ENCODE measurements around the gene HDAC4.

Gene HDAC4

DNA sequence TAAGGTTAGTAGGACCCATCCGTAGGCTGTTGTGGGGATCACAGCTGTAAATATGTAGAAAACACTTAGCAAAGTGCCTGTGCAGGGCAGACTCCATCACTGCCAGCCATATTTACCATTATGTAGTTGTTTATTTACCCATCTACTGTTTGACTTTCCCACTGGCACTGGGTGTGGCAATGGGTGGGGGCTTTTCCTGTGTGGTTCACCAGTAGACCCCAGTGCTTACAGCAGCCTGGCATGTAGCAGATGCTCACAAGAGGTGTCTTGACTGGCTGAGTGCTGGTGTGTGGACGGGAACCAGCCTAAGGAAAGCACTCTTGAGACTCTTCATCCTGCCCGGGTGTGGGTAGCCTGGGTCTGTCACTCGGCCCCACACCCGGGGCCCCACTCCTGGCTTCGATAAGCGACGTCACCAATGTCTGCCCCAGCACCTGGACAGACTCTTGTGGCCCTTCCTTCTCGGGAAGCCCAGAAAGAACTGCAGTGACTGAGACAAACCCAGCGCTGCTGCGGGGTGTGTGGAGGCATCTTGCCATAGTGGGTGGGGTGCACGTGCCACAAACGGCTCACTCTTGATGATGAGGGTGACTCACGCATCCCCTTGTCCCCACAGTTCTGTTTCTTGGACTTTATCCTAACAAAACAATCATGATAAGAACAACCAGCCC is 78.3 kb downstream of the HDAC4 start:
- peaks cover 4% of the 10 kb centered on the region for H3K36me3 ChIP-seq (ENCODE audit: insufficient read depth, low read length)
- no peaks in the 10 kb centered on the region for H3K27me3 ChIP-seq (ENCODE audit: control insufficient read depth, insufficient read depth, low read length)
- no peak overlapping the region for H3K4me3 ChIP-seq (ENCODE audit: low read length)
- H3K9me3 ChIP-seq (replicated peaks; ENCODE audit: low read length), result no peaks in the 10 kb centered on the region
- no peak overlapping the region for H3K9ac ChIP-seq (ENCODE audit: low read depth, low read length)
- no peak overlapping the region for H3K4me2 ChIP-seq (ENCODE audit: low read length)
- peaks cover 38% of the 10 kb centered on the region for H3K4me1 ChIP-seq (ENCODE audit: control insufficient read depth, insufficient read depth, low read length)

DNA sequence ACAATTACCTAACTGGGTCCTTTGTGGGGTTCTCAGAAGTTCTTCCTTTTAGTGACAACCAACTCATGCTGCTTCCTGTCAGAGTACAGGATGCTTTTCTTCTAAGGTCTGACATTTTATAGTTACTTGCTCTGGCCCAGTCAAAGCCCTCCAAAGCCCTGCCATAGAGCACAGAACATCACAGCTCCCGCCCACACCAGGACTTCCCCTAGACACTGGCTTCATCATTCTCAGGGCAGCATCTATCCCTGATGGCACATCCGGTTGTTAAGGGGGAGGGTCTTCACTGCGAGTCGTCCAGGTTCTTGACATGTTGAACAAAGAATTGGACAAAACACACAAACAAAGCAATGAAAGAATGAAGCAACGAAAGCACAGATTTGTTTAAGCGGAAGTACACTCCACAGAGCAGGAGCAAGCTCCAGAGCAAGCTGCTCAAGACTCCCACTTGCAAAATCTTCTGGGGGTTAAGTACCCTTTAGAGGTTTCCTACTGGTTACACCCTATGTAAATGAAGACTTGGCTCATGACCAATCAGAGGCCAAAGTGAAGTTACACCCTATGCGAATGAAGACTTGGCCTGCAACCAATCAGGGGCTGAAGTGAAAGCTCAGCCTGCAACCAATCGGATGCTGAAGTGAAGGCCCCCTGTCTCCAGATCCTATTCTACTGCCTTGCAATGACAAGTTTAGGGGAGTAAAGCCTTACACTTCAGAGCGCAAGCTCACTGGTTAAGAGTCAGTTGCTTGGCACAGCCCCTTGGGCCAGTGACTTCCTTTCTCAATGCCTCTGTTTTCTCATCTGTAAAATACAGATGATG is 79.0 kb downstream of the HDAC4 start:
- no peak overlapping the region for H3K4me3 ChIP-seq (ENCODE audit: low read length)
- no peaks in the 10 kb centered on the region for H3K27me3 ChIP-seq (ENCODE audit: control insufficient read depth, insufficient read depth, low read length)
- H3K4me2 ChIP-seq (ENCODE audit: low read length), result no peak overlapping the region
- peaks cover 40% of the 10 kb centered on the region for H3K4me1 ChIP-seq (ENCODE audit: control insufficient read depth, insufficient read depth, low read length)
- H3K36me3 ChIP-seq (ENCODE audit: insufficient read depth, low read length), result peaks cover 4% of the 10 kb centered on the region
- H3K9ac ChIP-seq (ENCODE audit: low read depth, low read length), result no peak overlapping the region
- H3K9me3 ChIP-seq (replicated peaks; ENCODE audit: low read length), result no peaks in the 10 kb centered on the region

DNA sequence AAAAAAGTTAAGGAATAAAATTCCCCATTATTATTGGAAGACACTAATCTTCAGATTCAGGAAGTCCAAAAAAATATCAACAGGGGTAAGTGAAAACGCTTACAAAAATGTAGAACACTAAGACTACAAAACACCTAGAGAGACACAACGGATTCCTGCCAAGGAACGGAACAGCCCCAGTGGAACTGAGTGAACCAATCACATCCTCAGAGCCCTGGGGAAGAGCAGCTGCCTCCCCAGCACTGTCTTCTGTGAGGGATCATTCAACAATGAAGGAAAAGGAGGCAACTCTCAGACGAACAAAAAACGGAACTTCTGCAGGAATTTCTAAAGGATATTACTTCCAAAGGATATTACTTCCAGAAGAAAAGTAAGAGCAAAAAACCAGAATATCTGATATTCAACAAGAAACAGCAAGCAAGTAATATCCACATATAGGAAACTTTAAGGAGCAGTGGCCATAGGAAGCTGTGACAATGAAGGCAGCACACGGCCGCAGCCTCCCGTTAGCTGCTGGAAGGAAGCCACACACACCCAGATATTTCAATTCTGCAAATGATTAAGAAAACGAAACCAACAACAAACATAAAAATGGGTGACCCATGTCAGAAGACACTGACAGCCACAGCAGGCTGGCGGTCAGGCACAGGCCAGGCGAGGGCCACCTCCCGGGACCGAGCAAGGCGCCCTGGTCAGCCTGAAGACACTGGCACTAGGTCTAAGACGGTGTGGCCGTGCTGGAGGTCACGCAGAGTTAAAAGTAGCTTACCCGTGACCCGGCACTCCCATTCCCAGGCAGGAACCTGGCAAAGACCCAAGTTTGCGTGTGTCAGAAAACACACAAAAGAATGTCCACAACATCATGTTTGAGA is 81.8 kb downstream of the HDAC4 start:
- H3K4me3 ChIP-seq (ENCODE audit: low read length), result peak overlapping the region; percentile 63
- H3K4me1 ChIP-seq (ENCODE audit: control insufficient read depth, insufficient read depth, low read length), result peaks cover 41% of the 10 kb centered on the region
- peaks cover 4% of the 10 kb centered on the region for H3K36me3 ChIP-seq (ENCODE audit: insufficient read depth, low read length)
- no peaks in the 10 kb centered on the region for H3K9me3 ChIP-seq (replicated peaks; ENCODE audit: low read length)
- peak overlapping the region; percentile 63 for H3K9ac ChIP-seq (ENCODE audit: low read depth, low read length)
- no peaks in the 10 kb centered on the region for H3K27me3 ChIP-seq (ENCODE audit: control insufficient read depth, insufficient read depth, low read length)
- peak overlapping the region; percentile 81 for H3K4me2 ChIP-seq (ENCODE audit: low read length)

DNA sequence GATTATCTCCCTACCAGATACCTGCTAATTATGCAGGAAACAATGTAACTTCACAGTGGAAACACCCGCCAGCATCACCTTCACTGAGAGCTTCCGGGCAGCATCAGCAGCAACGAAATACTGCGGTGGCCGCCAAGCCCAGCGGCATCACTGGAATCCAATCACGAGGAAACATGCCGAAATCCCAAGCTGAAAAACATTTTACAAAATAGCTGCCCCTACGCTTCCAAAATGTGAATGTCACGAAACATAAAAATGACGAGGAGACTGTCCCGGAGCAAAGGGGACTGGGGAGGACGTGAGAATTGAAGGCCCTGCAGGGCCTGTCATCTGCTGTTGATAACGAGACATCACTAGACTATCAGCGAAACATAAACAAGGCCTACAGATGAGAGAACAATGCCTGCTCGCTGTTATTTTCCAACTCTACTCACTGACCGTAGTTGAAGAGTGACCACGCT is 82.6 kb downstream of the HDAC4 start:
- no peak overlapping the region for H3K4me3 ChIP-seq (ENCODE audit: low read length)
- peaks cover 38% of the 10 kb centered on the region for H3K4me1 ChIP-seq (ENCODE audit: control insufficient read depth, insufficient read depth, low read length)
- H3K27me3 ChIP-seq (ENCODE audit: control insufficient read depth, insufficient read depth, low read length), result no peaks in the 10 kb centered on the region
- H3K9me3 ChIP-seq (replicated peaks; ENCODE audit: low read length), result no peaks in the 10 kb centered on the region
- H3K4me2 ChIP-seq (ENCODE audit: low read length), result no peak overlapping the region
- no peak overlapping the region for H3K9ac ChIP-seq (ENCODE audit: low read depth, low read length)
- H3K36me3 ChIP-seq (ENCODE audit: insufficient read depth, low read length), result peaks cover 4% of the 10 kb centered on the region

DNA sequence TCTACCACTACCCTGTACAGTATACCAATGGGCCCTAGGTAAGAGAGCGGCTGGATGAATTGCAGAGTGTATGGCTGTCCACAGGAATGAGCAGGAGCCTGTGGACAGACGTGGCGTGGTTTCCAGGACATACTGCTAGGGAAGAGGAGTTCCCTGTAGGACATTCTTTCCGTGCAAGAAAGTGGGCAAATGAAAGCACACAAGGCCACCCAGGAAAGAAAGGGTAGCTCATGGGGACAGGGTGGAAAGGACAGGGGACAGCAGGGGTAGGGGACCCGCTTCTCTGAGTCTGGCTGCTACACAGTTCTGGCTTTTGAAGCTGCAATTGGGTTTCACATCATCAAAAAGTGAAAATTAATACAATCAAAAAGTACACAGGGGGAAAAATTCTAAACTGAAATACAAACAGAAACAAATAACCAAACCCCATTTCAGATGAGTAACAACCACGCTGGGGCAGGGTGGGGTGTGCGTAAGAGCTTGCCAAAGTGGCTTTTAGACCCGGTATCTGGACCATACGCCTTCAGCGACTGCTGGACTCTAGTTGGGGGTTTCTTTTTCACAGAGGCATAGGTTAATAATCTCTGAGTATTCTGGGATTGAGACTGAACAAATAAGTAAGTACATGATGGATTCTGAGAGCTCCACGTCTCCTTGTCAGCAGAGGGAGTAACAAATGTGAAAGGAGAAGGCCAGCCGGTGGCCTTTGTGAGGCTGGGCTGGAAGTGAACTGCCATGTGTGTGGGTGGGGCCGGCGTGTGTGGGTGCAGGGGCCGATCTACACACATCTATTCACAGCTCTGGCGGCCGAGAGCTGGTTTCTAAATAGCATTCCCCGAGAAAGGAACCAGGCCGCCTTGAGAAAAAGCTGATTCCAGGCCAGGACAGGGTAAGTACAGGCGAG is 84.0 kb downstream of the HDAC4 start:
- Histone ChIP-seq H3K27me3 (ENCODE audit: control insufficient read depth, insufficient read depth, low read length) (no peaks in the 10 kb centered on the region), H3K36me3 (ENCODE audit: insufficient read depth, low read length) (no peaks in the 10 kb centered on the region), H3K9me3 (replicated peaks; ENCODE audit: low read length) (no peaks in the 10 kb centered on the region), H3K4me3 (ENCODE audit: low read length) (peak overlapping the region; percentile 57), H3K4me2 (ENCODE audit: low read length) (peak overlapping the region; percentile 76), H3K9ac (ENCODE audit: low read depth, low read length) (peak overlapping the region; percentile 74), H3K4me1 (ENCODE audit: control insufficient read depth, insufficient read depth, low read length) (peaks cover 30% of the 10 kb centered on the region)

DNA sequence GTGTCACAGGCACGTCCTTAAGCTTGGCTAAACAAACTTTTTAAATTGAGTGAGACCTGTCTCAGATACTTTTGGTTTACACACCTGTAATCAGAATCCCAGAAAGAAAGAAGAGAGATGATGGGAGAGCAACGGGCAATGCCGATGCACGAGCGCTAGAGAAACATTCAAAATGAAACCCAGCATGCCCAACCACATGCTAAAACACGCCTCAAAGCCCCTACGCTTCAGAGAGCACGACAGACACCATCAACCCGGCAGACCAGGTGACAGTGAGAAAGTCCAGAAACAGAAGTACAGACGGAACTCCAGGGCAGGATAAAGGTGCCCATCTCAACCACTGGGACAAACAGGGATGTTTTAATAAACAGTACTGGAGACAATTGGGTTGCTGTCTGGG is 85.5 kb downstream of the HDAC4 start:
- Histone ChIP-seq H3K36me3 (ENCODE audit: insufficient read depth, low read length) (no peaks in the 10 kb centered on the region), H3K4me1 (ENCODE audit: control insufficient read depth, insufficient read depth, low read length) (peaks cover 45% of the 10 kb centered on the region), H3K9ac (ENCODE audit: low read depth, low read length) (no peak overlapping the region), H3K4me2 (ENCODE audit: low read length) (no peak overlapping the region), H3K9me3 (replicated peaks; ENCODE audit: low read length) (no peaks in the 10 kb centered on the region), H3K4me3 (ENCODE audit: low read length) (no peak overlapping the region), H3K27me3 (ENCODE audit: control insufficient read depth, insufficient read depth, low read length) (no peaks in the 10 kb centered on the region)

DNA sequence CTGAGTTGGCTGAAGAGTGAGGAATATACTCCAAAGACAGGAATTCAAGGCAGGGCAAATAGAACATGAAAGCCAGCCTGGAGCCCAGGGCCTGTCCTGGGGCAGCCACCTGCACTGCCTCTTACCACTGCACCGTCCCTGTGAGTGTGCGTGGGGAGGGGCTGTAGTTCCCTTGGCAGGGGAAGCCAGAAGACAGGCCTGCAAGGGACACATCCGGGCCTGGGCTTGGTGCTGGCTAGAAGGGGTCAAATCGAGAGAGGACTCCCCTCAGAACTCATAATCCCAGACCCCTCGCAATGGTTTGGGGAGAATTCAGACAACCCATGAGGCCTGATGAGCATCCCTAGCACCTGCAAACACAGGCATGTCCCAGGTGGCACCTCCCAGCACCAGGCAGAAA is 87.0 kb downstream of the HDAC4 start:
- Histone ChIP-seq H3K27me3 (ENCODE audit: control insufficient read depth, insufficient read depth, low read length) (no peaks in the 10 kb centered on the region), H3K36me3 (ENCODE audit: insufficient read depth, low read length) (no peaks in the 10 kb centered on the region), H3K4me3 (ENCODE audit: low read length) (no peak overlapping the region), H3K4me1 (ENCODE audit: control insufficient read depth, insufficient read depth, low read length) (peaks cover 45% of the 10 kb centered on the region), H3K9ac (ENCODE audit: low read depth, low read length) (no peak overlapping the region), H3K9me3 (replicated peaks; ENCODE audit: low read length) (no peaks in the 10 kb centered on the region), H3K4me2 (ENCODE audit: low read length) (no peak overlapping the region)

DNA sequence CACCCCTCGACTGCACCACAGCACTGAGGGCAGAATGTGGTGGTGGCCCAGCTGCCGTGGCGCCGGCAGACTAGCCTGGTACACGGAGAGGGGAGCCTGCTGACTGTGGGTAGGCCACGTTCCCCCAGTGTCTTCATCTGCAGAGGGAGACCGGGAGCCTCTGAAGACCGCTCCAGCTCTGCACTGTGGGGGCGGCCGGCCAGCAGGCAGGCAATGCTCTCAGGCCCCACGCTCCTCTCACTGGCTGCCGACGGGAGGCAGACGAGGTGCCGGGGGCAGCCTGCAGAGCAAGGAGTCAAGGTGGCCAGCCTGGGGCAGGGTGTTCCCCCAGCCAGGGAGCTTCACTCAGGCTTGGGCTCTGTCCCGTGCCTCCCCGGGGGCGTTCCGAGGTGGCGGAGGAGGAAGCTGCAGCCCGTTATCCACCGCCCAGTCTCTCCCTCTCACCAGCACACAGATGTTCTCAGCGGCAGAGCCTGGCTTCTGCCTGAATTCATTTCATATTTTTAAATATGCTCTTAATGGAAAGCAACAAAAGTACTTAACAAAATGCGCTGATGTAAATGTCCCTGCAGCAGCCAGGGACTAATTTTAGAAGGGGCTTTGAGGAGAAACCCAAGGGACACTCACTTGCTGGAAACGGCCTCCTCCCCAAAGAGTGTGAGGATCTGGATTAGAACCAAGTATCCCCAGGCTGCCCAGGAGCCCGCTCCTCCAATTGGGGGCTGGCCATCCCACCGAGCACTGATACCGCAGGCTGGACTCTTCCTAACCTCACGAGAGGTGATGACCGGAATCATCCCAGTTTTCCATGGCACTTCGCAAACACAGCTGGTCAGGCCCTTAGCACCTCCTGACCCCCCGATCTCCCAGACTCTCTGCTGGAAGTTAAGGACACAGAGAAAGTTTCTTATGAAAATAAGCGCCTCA is 87.8 kb downstream of the HDAC4 start:
- H3K9ac ChIP-seq (ENCODE audit: low read depth, low read length), result no peak overlapping the region
- H3K27me3 ChIP-seq (ENCODE audit: control insufficient read depth, insufficient read depth, low read length), result no peaks in the 10 kb centered on the region
- no peaks in the 10 kb centered on the region for H3K36me3 ChIP-seq (ENCODE audit: insufficient read depth, low read length)
- H3K9me3 ChIP-seq (replicated peaks; ENCODE audit: low read length), result no peaks in the 10 kb centered on the region
- peaks cover 46% of the 10 kb centered on the region for H3K4me1 ChIP-seq (ENCODE audit: control insufficient read depth, insufficient read depth, low read length)
- no peak overlapping the region for H3K4me3 ChIP-seq (ENCODE audit: low read length)
- no peak overlapping the region for H3K4me2 ChIP-seq (ENCODE audit: low read length)

DNA sequence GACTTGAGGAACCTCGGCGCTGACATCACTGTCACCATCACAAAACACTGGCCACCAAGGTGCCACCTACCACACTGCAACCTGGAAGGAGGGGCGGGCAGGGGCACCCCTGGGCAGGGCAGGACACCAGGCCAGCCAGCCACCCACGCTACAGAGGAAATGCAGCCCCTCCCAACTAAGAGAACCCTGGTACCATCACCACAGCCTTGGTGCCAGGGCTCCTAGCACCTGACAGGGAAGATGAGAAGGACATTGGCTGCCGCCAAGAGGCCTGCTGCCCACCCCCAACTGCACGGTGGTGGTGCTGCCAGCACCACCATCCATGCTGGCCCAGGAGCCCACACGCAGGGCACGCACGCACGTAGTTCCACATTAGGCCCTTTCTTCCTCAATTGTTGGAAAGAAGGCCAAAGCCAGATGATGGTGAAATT is 88.7 kb downstream of the HDAC4 start:
- no peaks in the 10 kb centered on the region for H3K9me3 ChIP-seq (replicated peaks; ENCODE audit: low read length)
- peaks cover 40% of the 10 kb centered on the region for H3K4me1 ChIP-seq (ENCODE audit: control insufficient read depth, insufficient read depth, low read length)
- no peaks in the 10 kb centered on the region for H3K27me3 ChIP-seq (ENCODE audit: control insufficient read depth, insufficient read depth, low read length)
- no peak overlapping the region for H3K4me3 ChIP-seq (ENCODE audit: low read length)
- H3K36me3 ChIP-seq (ENCODE audit: insufficient read depth, low read length), result no peaks in the 10 kb centered on the region
- no peak overlapping the region for H3K4me2 ChIP-seq (ENCODE audit: low read length)
- no peak overlapping the region for H3K9ac ChIP-seq (ENCODE audit: low read depth, low read length)

Measured in skeletal muscle satellite cell (primary cell).